Keratinocyte (primary cell): ENCODE results near the gene SCAMP2. TPM values are rescaled to one million over a fixed set of nuclear protein-coding genes. Genes with fewer than 3 reads are reported as not detected.

Source experiments
- DNase-seq: peaks from one replicate; pipeline ENCODE4 v3.0.0-alpha.2; 2011; ENCODE audit warnings: low read depth, missing footprints, low spot score
- FAIRE-seq: peaks from 2 replicates; lab custom pipeline; 2011; peaks lifted over from hg19 to GRCh38; lab: Jason Lieb, UNC
- H2AFZ ChIP-seq: 2 replicates; pipeline ENCODE4 v1.6.0; 2012; ENCODE audit warnings: low read length, control low read depth, inconsistent platforms; ENCODE audit not compliant: control insufficient read depth
- H3K27ac ChIP-seq: 2 replicates; pipeline ENCODE4 v1.5.1; 2011; ENCODE audit warnings: low read length; ENCODE audit not compliant: control insufficient read depth, insufficient read depth
- H3K27me3 ChIP-seq: 3 replicates; pipeline ENCODE4 v1.6.0; 2011; ENCODE audit warnings: low read length; ENCODE audit not compliant: control insufficient read depth, insufficient read depth; ENCODE audit errors: extremely low read depth
- H3K36me3 ChIP-seq, 2 experiments: 2 replicates in 1 of 2; 3 replicates in 1 of 2; pipeline ENCODE4 v1.5.1; 2011; ENCODE audit warnings: low read length in 2 of 2, mild to moderate bottlenecking in 1 of 2; ENCODE audit not compliant: control insufficient read depth in 2 of 2, insufficient read depth in 2 of 2; ENCODE audit errors: extremely low read depth in 1 of 2
- H3K4me1 ChIP-seq: 3 replicates; pipeline ENCODE4 v1.5.1; 2011; ENCODE audit warnings: low read length; ENCODE audit not compliant: control insufficient read depth, insufficient read depth; ENCODE audit errors: extremely low read depth
- H3K4me2 ChIP-seq: 3 replicates; pipeline ENCODE4 v1.6.0; 2011; ENCODE audit warnings: low read depth, low read length; ENCODE audit not compliant: control insufficient read depth, insufficient read depth; ENCODE audit errors: extremely low read depth
- H3K4me3 ChIP-seq, 3 experiments: fragments of 200-600 bp in 1 of 3; sonication (generic) in 1 of 3; 2 replicates in 2 of 3; 3 replicates in 1 of 3; pipeline ENCODE4 v1.5.1; 2011 to 2016; ENCODE audit warnings: low read length in 3 of 3, mild to moderate bottlenecking in 3 of 3, control low read depth in 2 of 3, inconsistent platforms in 1 of 3, low read depth in 1 of 3, mixed read lengths in 1 of 3, mixed run types in 1 of 3, moderate library complexity in 1 of 3; ENCODE audit not compliant: control insufficient read depth in 2 of 3, insufficient read depth in 2 of 3; ENCODE audit errors: extremely low read depth in 1 of 3
- H3K79me2 ChIP-seq: 2 replicates; pipeline ENCODE4 v1.6.0; 2012; ENCODE audit warnings: low read length; ENCODE audit not compliant: control insufficient read depth, insufficient read depth
- H3K9ac ChIP-seq: 3 replicates; pipeline ENCODE4 v1.6.0; 2011; ENCODE audit warnings: low read length; ENCODE audit not compliant: control insufficient read depth, insufficient read depth; ENCODE audit errors: extremely low read depth
- H3K9me1 ChIP-seq: 3 replicates; pipeline ENCODE4 v1.6.0; 2011; ENCODE audit warnings: low read length; ENCODE audit not compliant: control insufficient read depth, insufficient read depth; ENCODE audit errors: extremely low read depth
- H3K9me3 ChIP-seq: 2 replicates; pipeline ENCODE4 v1.5.1; 2012; ENCODE audit warnings: low read depth, low read length; ENCODE audit not compliant: control insufficient read depth
- H4K20me1 ChIP-seq: 3 replicates; pipeline ENCODE4 v1.6.0; 2011; ENCODE audit warnings: low read length; ENCODE audit not compliant: control insufficient read depth, insufficient read depth; ENCODE audit errors: extremely low read depth
- CTCF ChIP-seq, 3 experiments: IDR thresholded peaks in 1 of 3; conservative IDR thresholded peaks in 1 of 3; optimal IDR thresholded peaks in 1 of 3; 2 replicates in 2 of 3; 3 replicates in 1 of 3; pipeline versions ENCODE3 to v1.5.1; 2011; ENCODE audit warnings: low read length in 3 of 3, mild to moderate bottlenecking in 3 of 3, moderate library complexity in 2 of 3, control low read depth in 1 of 3, inconsistent platforms in 1 of 3; ENCODE audit not compliant: insufficient read depth in 2 of 3; ENCODE audit errors: extremely low read depth in 1 of 3
- EZH2 ChIP-seq: IDR thresholded peaks from one replicate; pipeline ENCODE4 v1.6.1; 2012; ENCODE audit warnings: inconsistent platforms, mild to moderate bottlenecking, low read length, moderate library complexity
- dilution Hi-C: fragments of 300-500 bp; cut with MboI; formaldehyde crosslinking; loops from one replicate; pipeline ENCODE4 v1.7.0; 2020; ENCODE audit warnings: low sequenced_read_pairs; ENCODE audit not compliant: extremely low pct_ligation_motif_present
- polyA plus RNA-seq, 5 experiments: library from polyadenylated mRNA; depleted of rRNA in 3 of 5; stranded (reverse) in 3 of 5; stranded (forward) in 1 of 5; unstranded in 1 of 5; fragments of >200 nt; gene quantifications; 1 replicate in 1 of 5; 2 replicates in 3 of 5; 3 replicates in 1 of 5; pipeline versions ENCODE4 v1.2.1 to v1.2.3, GENCODE V29; 2011 to 2012; ENCODE audit warnings: missing spikeins in 2 of 5, low read depth in 1 of 5, low replicate concordance in 1 of 5

The SCAMP2 gene
- polyA plus RNA-seq, 1 donor (not counting 4 experiments of a cell fraction or from before 2014, with no cell fraction given) = 72.8 TPM

- no peak within 1 kb of the TSS for H2AFZ ChIP-seq
- no peak for DNase-seq
- peaks cover 6% of the 10 kb centered on the region for H4K20me1 ChIP-seq
- no peak within 1 kb of the TSS for H3K27ac ChIP-seq
- H3K9me1 ChIP-seq = no peaks in the 10 kb centered on the region
- no peaks in the 10 kb centered on the region for H3K36me3 ChIP-seq
- no peaks in the 10 kb centered on the region for H3K79me2 ChIP-seq
- no peak for FAIRE-seq
- peaks cover 15% of the 10 kb centered on the region for H3K4me1 ChIP-seq
- no peaks in the 10 kb centered on the region for H3K9me3 ChIP-seq
- no peak within 1 kb of the TSS for H3K4me2 ChIP-seq
- H3K27me3 ChIP-seq = no peaks in the 10 kb centered on the region
- dilution Hi-C loops = no loop called here
- H3K4me3 ChIP-seq = no peak within 1 kb of the TSS
- no peak within 1 kb of the TSS for H3K9ac ChIP-seq
- TF ChIP-seq EZH2 (no peak), CTCF (optimal IDR thresholded peaks at IDR 0.05 in 1 of 3, IDR thresholded peaks at IDR 0.05 in 1 of 3, conservative IDR thresholded peaks at IDR 0.05 in 1 of 3; ENCODE audit: extremely low read depth in 1 of 3, insufficient read depth in 2 of 3, low read length in 3 of 3) (no peak)
Observed at GRCh38 chr15:74812533-74812932, 60.6 kb downstream of the SCAMP2 start, which contains the start of gene LMAN1L. TSS of gene LMAN1L (plus strand) at chr15:74812835. CDS start at chr15:74812855, 20 bp downstream.

- Histone ChIP-seq H3K27ac (no peak overlapping the region), H3K9me1 (no peaks in the 10 kb centered on the region), H3K9ac (no peak overlapping the region), H2AFZ (no peak overlapping the region), H3K27me3 (no peaks in the 10 kb centered on the region), H3K9me3 (no peaks in the 10 kb centered on the region), H3K4me2 (no peak overlapping the region), H3K36me3 (no peaks in the 10 kb centered on the region), H3K4me3 (no peak overlapping the region), H3K79me2 (no peaks in the 10 kb centered on the region), H4K20me1 (peaks cover 3% of the 10 kb centered on the region), H3K4me1 (peaks cover 7% of the 10 kb centered on the region)
- DNase-seq (no peak), FAIRE-seq (no peak)
- TF ChIP-seq EZH2 = no peak
- TF ChIP-seq CTCF (optimal IDR thresholded peaks at IDR 0.05 in 1 of 3, IDR thresholded peaks at IDR 0.05 in 1 of 3, conservative IDR thresholded peaks at IDR 0.05 in 1 of 3; ENCODE audit: extremely low read depth in 1 of 3, insufficient read depth in 2 of 3, low read length in 3 of 3) = no peak
- dilution Hi-C loops = no loop called here
Observed at GRCh38 chr15:74809956-74810355, 63.2 kb downstream of the SCAMP2 start.
